NCI-H2196 (cell line): ENCODE measurements around the gene KIF26B.
"Not testable (repeated sequence)": the region's sequence is repeated elsewhere in the genome, so short reads cannot be mapped to it uniquely, and the experiment has no call there.

Source experiments
- DNase-seq: peaks from one replicate; lab custom pipeline; 2025; ENCODE audit not compliant: unreplicated experiment; lab: John Stamatoyannopoulos, UW

The KIF26B gene

GRCh38 chr1:245345191-245345884, 190.6 kb downstream of the KIF26B start:
- DNase-seq: no peak

DNA sequence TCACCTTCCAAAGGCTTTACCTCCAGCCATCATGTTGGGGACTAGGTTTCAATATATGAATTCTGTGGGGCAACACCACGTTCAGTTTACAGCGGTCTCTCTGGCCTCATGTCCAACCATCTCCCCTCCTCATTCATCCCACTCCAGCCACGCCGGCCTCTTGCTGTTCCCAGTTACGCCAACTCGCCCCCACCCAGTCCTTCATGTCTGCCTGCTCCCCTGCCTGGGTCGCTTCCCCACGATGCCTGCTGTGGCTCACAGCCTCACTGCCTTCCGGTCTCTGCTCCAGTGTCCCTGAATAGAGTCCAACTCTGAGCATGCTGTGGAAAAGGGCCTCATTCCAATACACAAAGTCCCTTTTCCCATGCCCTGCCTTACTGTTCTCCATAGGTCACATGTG, 193.8 kb downstream of the KIF26B start:
- no peak for DNase-seq

DNA sequence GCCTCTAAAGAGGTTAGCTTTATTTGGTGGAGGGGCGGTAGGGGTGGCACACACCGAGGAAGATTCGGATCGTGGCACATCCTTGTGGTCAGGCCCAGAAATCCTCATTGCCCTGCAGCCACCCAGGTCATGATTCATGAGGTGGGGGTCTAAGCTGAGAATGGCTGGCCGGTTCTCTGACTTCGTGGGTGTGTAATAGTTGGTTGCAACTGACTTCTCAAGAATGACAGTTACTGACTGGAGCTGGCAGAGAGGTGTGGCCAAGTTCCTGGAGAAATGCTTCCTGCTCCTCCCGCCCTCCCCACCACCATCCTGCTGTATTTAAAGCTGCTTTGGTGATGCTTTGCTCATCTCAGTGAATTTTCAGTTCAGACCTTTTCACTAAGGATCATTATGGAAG, 198.6 kb downstream of the KIF26B start:
- DNase-seq: no peak

GRCh38 chr1:245353915-245354775, 199.4 kb downstream of the KIF26B start:
- no peak for DNase-seq

DNA sequence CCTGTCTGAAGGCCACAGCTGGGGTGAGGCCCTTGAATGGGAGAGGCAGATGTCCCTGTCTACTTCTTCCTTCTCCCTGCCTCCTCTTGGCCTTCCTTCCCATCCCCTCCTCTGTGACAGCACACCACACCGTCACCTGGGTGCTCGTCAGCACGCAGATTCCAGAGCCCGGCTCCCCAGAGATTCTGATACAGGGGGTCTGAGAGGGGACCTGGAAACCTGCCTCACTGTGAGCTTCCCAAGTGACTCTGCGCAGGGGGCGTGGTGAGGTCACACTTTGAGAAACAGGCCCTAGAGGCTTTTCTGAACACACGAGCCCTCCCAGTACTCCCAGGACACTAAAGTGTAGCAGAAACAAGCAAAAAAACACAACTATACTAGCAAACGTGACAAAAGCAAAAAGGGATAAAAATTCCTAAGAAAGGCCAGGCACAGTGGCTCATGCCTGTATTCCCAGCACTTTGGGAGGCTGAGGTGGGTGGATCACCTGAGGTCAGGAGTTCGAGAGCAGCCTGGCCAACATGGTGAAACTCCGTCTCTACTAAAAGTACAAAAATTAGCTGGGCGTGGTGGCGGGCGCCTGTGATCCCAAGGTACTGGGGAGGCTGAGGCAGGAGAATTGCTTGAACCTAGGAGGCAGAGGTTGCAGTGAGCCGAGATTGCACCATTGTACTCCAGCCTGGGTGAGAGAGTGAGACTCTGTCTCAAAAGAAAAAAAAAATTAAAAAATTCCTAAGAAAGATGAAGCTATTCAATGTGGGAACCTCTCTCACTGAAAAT, 201.3 kb downstream of the KIF26B start:
- not testable (repeated sequence) for DNase-seq

- no peak for DNase-seq
Measured at GRCh38 chr1:245356891-245357585, 202.3 kb downstream of the KIF26B start.

- not testable (repeated sequence) for DNase-seq
Measured at GRCh38 chr1:245359101-245359680, 204.4 kb downstream of the KIF26B start.

GRCh38 chr1:245361065-245361464, 206.3 kb downstream of the KIF26B start:
- no peak for DNase-seq

- no peak for DNase-seq
Measured at GRCh38 chr1:245361951-245362350, 207.2 kb downstream of the KIF26B start.

GRCh38 chr1:245363461-245364200, 208.8 kb downstream of the KIF26B start:
- DNase-seq: no peak

DNA sequence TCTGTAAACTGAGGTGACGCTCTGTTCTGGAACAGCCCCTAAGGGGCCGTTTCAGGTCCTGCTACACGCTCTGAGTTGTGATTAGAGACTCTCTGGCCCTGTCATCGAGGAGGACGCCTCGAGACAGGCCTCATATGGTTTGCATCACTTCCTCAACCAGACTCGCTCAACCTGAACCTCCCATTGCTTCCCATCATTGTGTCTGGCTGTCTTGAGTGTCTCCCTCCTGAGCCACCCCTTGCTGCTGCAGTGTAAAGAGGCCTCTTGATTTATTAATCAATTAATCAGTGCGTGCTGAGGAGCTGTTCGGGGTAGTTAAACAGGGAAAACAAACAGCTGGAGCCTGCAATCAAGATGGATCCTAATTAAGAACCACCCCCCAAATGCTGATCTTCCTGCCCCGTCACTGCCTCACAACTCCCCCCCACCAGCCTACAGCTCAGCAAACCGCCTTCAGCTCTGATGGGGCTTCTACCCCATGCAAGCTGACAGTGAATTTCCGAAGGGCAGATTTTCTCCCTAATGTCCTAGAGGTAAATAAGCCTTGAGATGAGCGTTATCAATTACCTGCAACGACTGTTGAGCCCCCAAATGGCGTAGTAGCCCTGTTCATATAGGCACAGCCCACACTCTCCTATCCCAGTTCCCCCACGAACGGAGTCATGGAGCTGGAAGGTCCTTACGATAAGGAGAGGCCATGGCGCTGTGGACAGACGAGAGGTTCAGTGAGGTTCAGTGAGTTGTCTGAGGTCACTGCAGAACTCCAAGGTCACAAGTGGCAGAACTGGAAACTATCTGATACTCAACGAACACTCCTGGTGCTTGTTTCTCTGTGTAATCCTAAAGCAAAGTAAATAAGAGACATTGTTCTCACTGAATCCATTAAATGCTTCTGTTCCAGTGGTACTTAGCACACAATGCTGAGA, 210.6 kb downstream of the KIF26B start:
- DNase-seq: no peak

- no peak for DNase-seq
Measured at GRCh38 chr1:245366886-245367285, 212.1 kb downstream of the KIF26B start.

GRCh38 chr1:245370175-245370825, 215.5 kb downstream of the KIF26B start:
- DNase-seq: no peak

DNA sequence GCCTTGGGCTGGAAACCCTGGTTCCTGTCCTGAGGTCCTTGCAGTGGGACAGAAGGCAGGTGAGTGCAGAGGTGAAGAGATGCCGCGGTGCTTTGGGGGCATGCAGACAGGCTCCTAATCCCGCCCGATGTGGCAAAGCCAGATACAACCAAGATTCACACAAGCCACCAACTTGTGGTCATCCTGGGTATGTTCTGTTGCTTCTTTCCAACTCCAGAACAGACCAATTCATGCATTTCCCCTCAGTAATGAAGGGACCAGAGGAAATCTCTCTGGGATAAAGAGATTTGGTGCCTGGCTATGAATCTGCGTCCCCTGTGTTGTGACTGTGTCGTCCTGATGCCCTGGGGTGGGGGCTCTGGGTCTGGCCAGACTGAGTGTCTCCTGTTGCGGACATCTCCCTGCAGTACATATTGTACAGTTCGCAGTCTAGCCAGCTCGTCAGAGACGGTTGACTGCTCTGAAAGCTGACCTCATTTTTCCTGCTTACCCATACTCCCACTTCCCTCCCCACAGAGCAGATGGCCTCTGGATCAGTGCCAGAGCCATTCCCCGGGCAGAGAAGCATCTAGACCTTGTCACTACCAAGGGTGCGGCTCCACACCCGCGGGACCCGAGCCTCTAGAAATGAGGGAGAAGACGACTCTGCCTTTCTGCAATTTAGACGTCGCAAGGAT, 216.3 kb downstream of the KIF26B start:
- no peak for DNase-seq

DNA sequence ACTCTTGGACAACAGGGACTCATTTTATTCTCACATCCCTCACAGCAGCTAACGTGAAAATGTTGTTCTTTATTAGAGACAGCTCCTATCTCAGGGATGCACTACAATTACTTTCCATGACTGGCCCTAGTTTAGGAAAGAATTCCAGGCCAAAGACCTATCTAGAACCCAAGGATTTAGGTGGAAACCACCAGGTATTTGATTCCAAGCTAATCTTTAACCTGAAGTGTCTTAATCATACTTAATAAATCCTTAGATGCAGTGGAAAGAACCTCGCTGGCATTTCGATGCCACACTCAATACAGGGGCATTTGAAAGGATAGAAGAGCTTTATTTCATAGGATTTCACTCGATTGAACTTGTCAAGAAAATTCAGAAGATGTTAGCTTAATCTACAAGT, 218.3 kb downstream of the KIF26B start:
- DNase-seq: no peak

GRCh38 chr1:245375789-245376460, 221.1 kb downstream of the KIF26B start:
- no peak for DNase-seq

GRCh38 chr1:245377854-245378253, 223.1 kb downstream of the KIF26B start:
- DNase-seq: no peak
